Prostate gland (tissue), 2 donors: Measurements from ENCODE around the gene CCDC78.

Source experiments
- CTCF ChIP-seq, 4 experiments: fragments of 200-600 bp in 2 of 4; fragments of 450-650 bp in 2 of 4; sonication (generic) in 2 of 4; IDR thresholded peaks; 1 replicate in 3 of 4; 2 replicates in 1 of 4; pipeline ENCODE4 v1.5.1; 2016 to 2019; ENCODE audit warnings: antibody characterized with exemption in 4 of 4, mild to moderate bottlenecking in 2 of 4, moderate library complexity in 2 of 4
- POLR2A ChIP-seq: fragments of 450-650 bp; IDR thresholded peaks from one replicate; pipeline ENCODE4 v1.6.1; 2016; ENCODE audit warnings: antibody characterized with exemption, mild to moderate bottlenecking

DNA sequence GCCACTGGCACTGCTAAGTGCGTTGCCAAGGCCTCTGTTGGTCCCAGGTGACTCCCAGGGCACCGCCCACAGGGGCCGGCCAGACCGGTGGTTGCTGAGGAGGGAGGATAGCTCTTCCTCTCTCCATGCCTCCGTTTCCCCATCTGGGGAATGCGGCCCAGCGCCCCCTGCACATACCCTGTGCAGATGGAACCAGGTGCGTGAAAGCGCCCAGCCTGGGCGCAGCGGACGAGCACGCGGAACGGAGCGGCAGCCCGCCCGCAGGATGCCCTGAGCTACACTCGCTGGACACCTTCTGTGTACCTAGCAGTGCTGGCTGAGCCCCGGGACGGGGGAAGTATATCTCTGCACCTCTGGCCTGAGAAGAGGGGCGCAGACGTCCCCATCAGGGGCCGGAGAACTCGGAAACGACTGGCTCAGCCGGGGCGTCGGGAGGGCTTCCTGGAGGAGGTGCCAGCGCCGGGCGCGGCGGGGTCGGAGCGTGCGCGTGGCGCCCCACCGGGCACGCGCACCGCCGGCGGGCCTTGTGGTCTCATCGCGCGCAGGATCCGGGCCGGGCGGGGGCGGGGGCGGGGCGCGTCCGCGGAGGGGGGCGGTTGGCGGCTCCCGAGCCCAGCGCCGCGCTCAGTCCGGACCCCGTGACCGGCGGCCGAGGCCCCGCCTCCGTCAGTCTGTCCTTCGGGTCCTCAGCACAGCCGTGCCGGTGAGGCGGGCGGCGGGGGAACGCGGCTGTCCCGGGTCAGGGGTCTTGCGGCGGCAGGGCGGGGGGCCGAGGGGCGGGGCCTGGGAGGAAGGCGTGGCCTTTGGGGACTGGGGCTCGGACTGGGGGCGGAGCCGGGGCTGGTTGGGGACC, at the start of gene CCDC78, which contains the start of gene HAGHL:
- TF ChIP-seq CTCF (IDR thresholded peaks at IDR 0.05) (no peak), POLR2A (no peak)
